ENCODE data around the gene DRAP1.

Gene DRAP1

DNA sequence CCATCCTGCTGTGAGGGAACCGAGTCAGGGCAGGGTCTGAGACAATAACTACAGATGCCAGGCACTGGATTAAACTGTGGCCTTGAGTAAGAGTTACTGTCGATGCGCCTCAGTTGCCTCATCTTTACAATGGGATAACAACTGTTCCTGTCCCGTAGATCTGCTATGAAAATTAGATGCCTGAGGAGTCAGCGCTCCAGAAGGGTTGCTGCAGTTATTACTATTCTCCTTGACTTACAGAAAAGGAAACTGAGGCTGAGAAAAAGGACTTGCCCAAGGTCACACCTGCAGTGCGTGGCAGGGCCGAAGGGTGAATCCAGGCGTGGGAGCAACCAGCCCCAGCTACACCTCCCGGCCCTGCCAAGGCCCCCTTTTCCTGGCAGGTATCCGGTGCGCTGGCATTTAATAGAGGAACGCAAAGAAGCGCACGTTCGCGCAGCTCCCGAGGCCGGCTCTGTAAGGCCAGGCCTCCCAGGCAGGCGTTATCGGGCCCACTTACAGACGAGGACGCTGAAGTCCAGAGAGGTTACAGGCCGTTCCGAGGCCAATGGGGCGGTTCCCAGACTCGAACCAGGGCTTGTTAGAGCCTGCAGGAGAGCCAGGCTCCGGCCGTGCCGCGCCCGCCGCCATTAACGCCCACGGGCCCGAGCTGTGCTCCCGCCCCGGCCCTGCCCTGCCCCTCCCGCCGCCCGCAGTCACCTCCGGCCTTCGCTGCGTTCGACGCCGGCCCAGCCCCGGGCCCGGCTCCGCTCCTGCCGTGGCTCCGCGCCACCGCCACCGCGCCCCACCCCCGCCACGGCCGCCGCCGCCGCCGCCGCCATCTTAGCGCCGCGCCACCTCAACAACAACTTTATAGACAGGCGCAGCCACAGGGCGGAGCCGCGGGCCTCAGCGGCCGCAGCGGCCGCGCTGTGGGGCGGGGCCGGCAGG, 750 bp upstream of the DRAP1 start, which contains the start of gene C11orf68:
TSS of gene C11orf68 (minus strand) at position 852 of the 930 bp plus-strand sequence. CDS start at position 821, 31 bp downstream.
- H3K27ac ChIP-seq = peak within 1 kb of the TSS; percentile 94
- TF ChIP-seq ZFX (IDR thresholded peaks at IDR 0.05) = peak; percentile 90; the same call in 1 of the 2 replicates
- TF ChIP-seq, protein P1, sequence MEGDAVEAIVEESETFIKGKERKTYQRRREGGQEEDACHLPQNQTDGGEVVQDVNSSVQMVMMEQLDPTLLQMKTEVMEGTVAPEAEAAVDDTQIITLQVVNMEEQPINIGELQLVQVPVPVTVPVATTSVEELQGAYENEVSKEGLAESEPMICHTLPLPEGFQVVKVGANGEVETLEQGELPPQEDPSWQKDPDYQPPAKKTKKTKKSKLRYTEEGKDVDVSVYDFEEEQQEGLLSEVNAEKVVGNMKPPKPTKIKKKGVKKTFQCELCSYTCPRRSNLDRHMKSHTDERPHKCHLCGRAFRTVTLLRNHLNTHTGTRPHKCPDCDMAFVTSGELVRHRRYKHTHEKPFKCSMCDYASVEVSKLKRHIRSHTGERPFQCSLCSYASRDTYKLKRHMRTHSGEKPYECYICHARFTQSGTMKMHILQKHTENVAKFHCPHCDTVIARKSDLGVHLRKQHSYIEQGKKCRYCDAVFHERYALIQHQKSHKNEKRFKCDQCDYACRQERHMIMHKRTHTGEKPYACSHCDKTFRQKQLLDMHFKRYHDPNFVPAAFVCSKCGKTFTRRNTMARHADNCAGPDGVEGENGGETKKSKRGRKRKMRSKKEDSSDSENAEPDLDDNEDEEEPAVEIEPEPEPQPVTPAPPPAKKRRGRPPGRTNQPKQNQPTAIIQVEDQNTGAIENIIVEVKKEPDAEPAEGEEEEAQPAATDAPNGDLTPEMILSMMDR (conservative IDR thresholded peaks at IDR 0.05) = no peak

DNA sequence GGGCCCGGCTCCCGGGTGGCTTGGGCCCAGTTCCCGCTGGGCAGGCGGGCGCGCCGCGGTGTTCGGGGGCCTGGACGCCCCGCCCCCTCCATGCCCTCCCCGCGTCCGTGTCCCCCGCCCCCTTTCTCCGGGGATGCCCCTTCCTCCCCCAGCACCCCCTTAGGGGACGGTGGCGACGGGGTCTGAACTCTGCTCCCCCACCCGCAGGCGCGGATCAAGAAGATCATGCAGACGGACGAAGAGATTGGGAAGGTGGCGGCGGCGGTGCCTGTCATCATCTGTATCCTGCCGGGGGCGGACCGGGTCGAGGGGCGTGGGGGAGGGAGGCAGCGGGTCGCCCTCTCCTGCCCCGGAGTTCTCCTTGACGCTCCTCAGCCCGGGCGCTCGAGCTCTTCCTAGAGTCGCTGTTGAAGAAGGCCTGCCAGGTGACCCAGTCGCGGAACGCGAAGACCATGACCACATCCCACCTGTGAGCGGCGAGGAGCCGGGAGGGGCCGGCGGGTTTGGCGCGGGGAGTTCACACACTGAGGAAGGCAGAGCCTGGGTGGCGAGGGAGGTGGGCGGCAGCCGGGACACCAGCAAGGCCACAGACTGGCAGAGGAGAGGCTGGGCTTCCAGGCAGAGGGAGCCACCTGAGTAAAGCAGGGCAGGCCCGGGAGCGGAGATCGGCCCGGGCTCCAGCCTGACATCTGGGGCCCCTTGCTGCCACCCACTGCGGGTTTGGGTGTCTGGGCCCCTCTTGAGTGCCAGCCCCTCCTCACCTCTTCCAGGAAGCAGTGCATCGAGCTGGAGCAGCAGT, 546 bp downstream of the DRAP1 start:
- TF ChIP-seq ZFX (IDR thresholded peaks at IDR 0.05) = 0 out of 2 replicates have a peak, but pooled peaks have one; percentile 33
- TF ChIP-seq, protein P1 (conservative IDR thresholded peaks at IDR 0.05) = no peak
- peak overlapping the region; percentile 94 for H3K27ac ChIP-seq

DNA sequence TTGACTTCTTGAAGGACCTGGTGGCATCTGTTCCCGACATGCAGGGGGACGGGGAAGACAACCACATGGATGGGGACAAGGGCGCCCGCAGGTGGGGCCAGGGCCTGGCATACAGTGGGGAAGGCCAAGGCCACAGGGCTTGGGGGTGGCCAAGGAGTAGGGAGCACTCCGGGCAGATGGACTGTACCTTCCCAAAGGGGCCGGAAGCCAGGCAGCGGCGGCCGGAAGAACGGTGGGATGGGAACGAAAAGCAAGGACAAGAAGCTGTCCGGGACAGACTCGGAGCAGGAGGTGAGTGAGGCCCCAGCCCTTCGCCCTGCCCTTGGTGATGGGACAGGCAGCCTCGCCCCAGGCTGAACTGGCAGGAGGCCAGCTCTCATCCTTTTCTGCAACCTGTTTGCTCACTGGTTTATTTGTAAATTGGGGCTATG, 1.2 kb downstream of the DRAP1 start:
- peak overlapping the region; percentile 94 for H3K27ac ChIP-seq
- no peak for TF ChIP-seq ZFX (IDR thresholded peaks at IDR 0.05)
- TF ChIP-seq, protein P1 (conservative IDR thresholded peaks at IDR 0.05) = no peak

DNA sequence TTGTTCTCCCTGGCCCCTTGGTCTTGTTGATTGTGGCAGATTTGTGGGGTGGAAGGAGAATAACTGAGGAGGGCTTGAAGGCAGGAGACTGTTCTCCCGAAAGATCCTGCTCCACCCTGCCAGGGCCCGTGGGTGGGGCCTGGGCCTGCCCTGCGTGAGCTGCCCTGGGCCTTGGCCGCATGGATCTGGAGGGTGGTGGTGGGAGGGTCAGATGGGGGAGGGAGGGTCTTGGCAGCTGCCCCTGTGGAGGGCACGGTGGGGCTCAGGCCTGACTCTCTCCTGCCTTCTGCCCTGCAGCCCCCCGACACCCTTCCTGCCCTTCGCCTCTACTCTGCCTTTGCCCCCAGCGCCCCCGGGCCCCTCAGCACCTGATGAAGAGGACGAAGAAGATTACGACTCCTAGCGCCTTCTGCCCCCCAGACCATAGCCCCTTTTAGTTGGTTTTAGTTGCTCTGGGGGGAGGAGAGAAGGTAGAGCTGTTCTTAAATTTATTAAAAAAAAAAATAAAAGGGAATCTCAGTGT, 1.9 kb downstream of the DRAP1 start:
- no peak for TF ChIP-seq ZFX (IDR thresholded peaks at IDR 0.05)
- TF ChIP-seq, protein P1 (conservative IDR thresholded peaks at IDR 0.05) = no peak
- H3K27ac ChIP-seq = no peak overlapping the region

DNA sequence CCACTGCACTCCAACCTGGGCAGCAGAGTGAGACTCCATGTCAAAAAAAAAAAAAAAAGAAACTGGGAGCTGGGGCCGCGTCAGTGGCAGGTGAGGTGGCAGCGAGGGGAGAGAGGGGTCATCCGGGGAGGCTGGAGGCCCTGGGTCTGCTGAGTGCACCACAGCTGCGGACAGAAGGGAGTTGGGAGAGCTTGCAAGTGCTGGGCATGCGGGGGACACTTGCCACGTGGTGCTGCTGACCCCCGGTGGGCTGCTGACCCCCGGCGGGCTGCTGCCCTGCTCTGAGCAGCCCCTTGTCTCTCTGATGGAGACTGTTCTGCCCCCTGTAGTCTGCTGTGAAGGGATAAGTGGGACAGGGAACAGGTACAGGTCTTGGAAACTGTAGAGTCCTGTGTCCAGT, 2.6 kb downstream of the DRAP1 start:
- no peak overlapping the region for H3K27ac ChIP-seq
- TF ChIP-seq, protein P1 (conservative IDR thresholded peaks at IDR 0.05) = no peak
- no peak for TF ChIP-seq ZFX (IDR thresholded peaks at IDR 0.05)

DNA sequence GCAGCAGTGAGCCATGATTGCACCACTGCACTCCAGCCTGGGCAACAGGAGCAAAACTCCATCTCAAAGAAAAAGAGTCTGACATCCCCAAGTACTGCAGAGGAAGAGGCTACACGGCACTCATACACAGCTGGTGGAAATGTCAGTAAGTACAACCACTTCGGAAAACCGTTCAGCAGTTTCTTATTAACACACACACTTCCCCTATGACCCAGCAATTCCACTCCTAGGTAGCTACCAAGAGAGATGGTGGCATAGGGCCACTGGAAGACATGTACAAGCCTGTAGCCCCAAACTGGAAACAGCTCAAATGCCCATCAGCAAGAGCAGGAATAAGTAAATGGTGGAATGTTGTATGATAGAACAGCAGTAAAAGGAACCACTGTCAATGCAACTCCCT, 3.3 kb downstream of the DRAP1 start:
- TF ChIP-seq ZFX (IDR thresholded peaks at IDR 0.05) = no peak
- TF ChIP-seq, protein P1 (conservative IDR thresholded peaks at IDR 0.05) = no peak
- no peak overlapping the region for H3K27ac ChIP-seq

Data from C4-2B (cell line).